K562 (cell line): ENCODE data around the gene E2F7. TPM values are rescaled to one million over a fixed set of nuclear protein-coding genes. Genes with fewer than 3 reads are reported as not detected.

Experiments used
- ATAC-seq: fragments of 200-7000 bp; cut with Tn5 transposase; 3 replicates; pipeline ENCODE4 v1.9.1; 2020; ENCODE audit warnings: moderate library complexity
- BruUV-seq: library from RNA; stranded (reverse); fragments of 400-500 nt; replicated peaks from 2 replicates; lab custom pipeline; 2021; lab: Mats Ljungman, UMichigan
- CTCF ChIA-PET: fragments of 300-600 bp; formaldehyde crosslinking; extraction: SDS; loops from one replicate; lab custom pipeline; 2021; ENCODE audit warnings: low intra/inter-chr PET ratio; lab: Yijun Ruan, JAX
- POLR2A ChIA-PET: fragments of 300-600, 350-650 bp; sonication (Branson Sonifier 250); formaldehyde crosslinking; extraction: SDS; loops from one replicate; lab custom pipeline; 2021; ENCODE audit warnings: antibody characterized with exemption, inconsistent platforms; lab: Yijun Ruan, JAX
- DNase-seq, 4 experiments: peaks; one replicate each; pipeline versions ENCODE4 v3.0.0 to v3.0.0-alpha.2; 2011 to 2018; ENCODE audit warnings: low spot score in 3 of 4, mixed read lengths in 3 of 4; ENCODE audit errors: extremely low read depth in 1 of 4
- FAIRE-seq: peaks from 2 replicates; lab custom pipeline; 2011; peaks lifted over from hg19 to GRCh38; lab: Jason Lieb, UNC
- H2AFZ ChIP-seq: 2 replicates; pipeline ENCODE4 v1.6.0; 2011; ENCODE audit warnings: low read depth, low read length, control low read depth, inconsistent platforms
- H3K27ac ChIP-seq: fragments of 200-600 bp; 3 replicates; pipeline ENCODE4 v1.8.0; 2011; ENCODE audit warnings: low read depth, mild to moderate bottlenecking, control low read depth, inconsistent platforms, low read length, moderate library complexity, mixed read lengths; ENCODE audit errors: extremely low read depth
- H3K27me3 ChIP-seq, 2 experiments: fragments of 300-600 bp in 1 of 2; 2 replicates in 1 of 2; 3 replicates in 1 of 2; pipeline versions ENCODE4 v1.6.0 to v1.8.0; 2011; ENCODE audit warnings: inconsistent platforms in 2 of 2, low read length in 2 of 2, mild to moderate bottlenecking in 1 of 2, mixed read lengths in 1 of 2, moderate library complexity in 1 of 2; ENCODE audit not compliant: control insufficient read depth in 2 of 2, insufficient read depth in 2 of 2
- H3K36me3 ChIP-seq: fragments of 300-600 bp; 3 replicates; pipeline ENCODE4 v1.8.0; 2011; ENCODE audit warnings: mild to moderate bottlenecking, low read length, inconsistent platforms; ENCODE audit not compliant: control insufficient read depth, insufficient read depth
- H3K4me1 ChIP-seq, 2 experiments: fragments of 200-600 bp in 1 of 2; replicated peaks in 1 of 2; 2 replicates in 1 of 2; 3 replicates in 1 of 2; pipeline versions ENCODE4 v1.5.1 to v1.8.0; 2011; ENCODE audit warnings: inconsistent platforms in 2 of 2, low read length in 2 of 2, mild to moderate bottlenecking in 1 of 2, mixed read lengths in 1 of 2, moderate library complexity in 1 of 2; ENCODE audit not compliant: control insufficient read depth in 2 of 2, insufficient read depth in 2 of 2
- H3K4me2 ChIP-seq: 2 replicates; pipeline ENCODE4 v1.6.1; 2011; ENCODE audit warnings: low read length, control low read depth, inconsistent platforms, mixed read lengths; ENCODE audit not compliant: insufficient read depth
- H3K4me3 ChIP-seq: fragments of 200-600 bp; sonication (generic), shearing (Covaris generic); 2 replicates; pipeline ENCODE4 v1.5.1; 2016; ENCODE audit warnings: control low read depth, inconsistent platforms
- H3K79me2 ChIP-seq: fragments of 200-600 bp; 3 replicates; pipeline ENCODE4 v1.8.0; 2011; ENCODE audit warnings: low read length, inconsistent platforms; ENCODE audit not compliant: control insufficient read depth, insufficient read depth
- H3K9ac ChIP-seq, 2 experiments: 2 replicates each; pipeline versions ENCODE4 v1.6.0 to v1.6.1; 2011; ENCODE audit warnings: low read depth in 2 of 2, low read length in 2 of 2, control low read depth in 1 of 2, inconsistent platforms in 1 of 2, mild to moderate bottlenecking in 1 of 2, mixed read lengths in 1 of 2; ENCODE audit not compliant: insufficient read depth in 1 of 2
- H3K9me1 ChIP-seq: one replicate; pipeline ENCODE4 v1.6.0; 2011; ENCODE audit warnings: inconsistent platforms, mild to moderate bottlenecking, low read length, moderate library complexity; ENCODE audit not compliant: control insufficient read depth, insufficient read depth
- H3K9me3 ChIP-seq: replicated peaks from 2 replicates; pipeline ENCODE4 v1.5.1; 2011; ENCODE audit warnings: low read depth, low read length, inconsistent platforms; ENCODE audit not compliant: control insufficient read depth, insufficient read depth
- H4K20me1 ChIP-seq: replicated peaks from 2 replicates; pipeline ENCODE4 v1.6.1; 2011; ENCODE audit warnings: low read length, inconsistent platforms, mixed read lengths; ENCODE audit not compliant: control insufficient read depth, insufficient read depth
- GTF2F1 ChIP-seq: IDR thresholded peaks from 2 replicates; pipeline ENCODE4 v1.6.1; 2011; ENCODE audit warnings: low read depth, low read length, improper control_type of control experiment
- KAT8 ChIP-seq: fragments of 450-650 bp; IDR thresholded peaks from 2 replicates; pipeline ENCODE4 v1.6.1; 2016; ENCODE audit warnings: low read depth, mild to moderate bottlenecking
- MAX ChIP-seq: sonication (generic); formaldehyde crosslinking; IDR thresholded peaks from 2 replicates; pipeline ENCODE4 v1.9.0; 2022; ENCODE audit warnings: mild to moderate bottlenecking, missing genetic modification reagents
- MLLT1 ChIP-seq, 2 experiments: fragments of 450-650 bp; IDR thresholded peaks; 2 replicates each; pipeline ENCODE4 v1.6.1; 2016
- NR2C1 ChIP-seq, 2 experiments: fragments of 450-650 bp; IDR thresholded peaks; 2 replicates each; pipeline ENCODE4 v1.6.1; 2017; ENCODE audit warnings: mild to moderate bottlenecking in 2 of 2, antibody characterized with exemption in 1 of 2, inconsistent platforms in 1 of 2, missing compliant biosample characterization in 1 of 2, missing genetic modification characterization in 1 of 2
- RREB1 ChIP-seq: fragments of 250-450 bp; sonication (Bioruptor Pico); IDR thresholded peaks from 2 replicates; pipeline ENCODE4 v1.4.0; 2020
- THAP12 ChIP-seq: fragments of 250-450 bp; sonication (Bioruptor Pico); IDR thresholded peaks from 2 replicates; pipeline ENCODE4 v1.9.0; 2021; ENCODE audit warnings: mild to moderate bottlenecking, inconsistent platforms
- ZNF511 ChIP-seq: sonication (generic); formaldehyde crosslinking; IDR thresholded peaks from 2 replicates; pipeline ENCODE4 v1.8.0; 2022; ENCODE audit warnings: mild to moderate bottlenecking, missing genetic modification reagents
- ZNF778 ChIP-seq: fragments of 450-650 bp; formaldehyde crosslinking; IDR thresholded peaks from 2 replicates; pipeline ENCODE4 v1.4.0; 2020; ENCODE audit warnings: mild to moderate bottlenecking, moderate library complexity
- WGBS: fragments of 100-300 bp; shearing (Covaris generic); methylation state at CpG from one replicate; pipeline ENCODE4 v1.1.6; 2016; ENCODE audit warnings: low coverage, mixed read lengths; ENCODE audit not compliant: insufficient coverage; ENCODE audit errors: missing lambda C conversion rate; 5-methylcytosine and 5-hydroxymethylcytosine counted together
- in situ Hi-C: fragments of 300-500 bp; cut with MboI; formaldehyde crosslinking; loops from 4 replicates; pipeline ENCODE4 v1.15.0; 2018; ENCODE audit warnings: inconsistent platforms, mixed read lengths
- intact Hi-C: fragments of 100-400 bp; cut with micrococcal nuclease; formaldehyde crosslinking; loops from 2 replicates; pipeline ENCODE4 v1.14.2; 2022
- polyA plus RNA-seq, 8 experiments: library from polyadenylated mRNA; depleted of rRNA in 4 of 8; stranded (reverse) in 5 of 8; unstranded in 3 of 8; fragments of >200 nt; fragmentation: Nextera tagmentation in 2 of 8; fragmentation: Illumina TruSeq in 1 of 8; extraction: Ambion mirVana in 2 of 8; extraction: Trizol in 1 of 8; gene quantifications; 2 replicates each; pipeline versions ENCODE4 v1.2.1 to v1.2.3, GENCODE V29; 2011 to 2014; ENCODE audit warnings: inconsistent platforms in 1 of 8, missing spikeins in 1 of 8
- total RNA-seq, 7 experiments: library from RNA; depleted of rRNA in 6 of 7; stranded (reverse); fragments of >200 nt in 6 of 7; fragmentation: Illumina TruSeq in 2 of 7; extraction: Trizol in 2 of 7; gene quantifications; 2 replicates each; pipeline versions ENCODE4 v1.2.1 to v1.2.3, GENCODE V29; 2011 to 2021; ENCODE audit warnings: low replicate concordance in 1 of 7

Gene E2F7
- total and polyA plus RNA-seq, 9 of the 15 experiments (the other 6 are each of a cell fraction or from before 2014, with no cell fraction given): 3.4 to 13.6 (median 8.1) TPM

GRCh38 chr12:77047341-77048109, 17.8 kb downstream of the E2F7 start:
- no peak for TF ChIP-seq RREB1 (CRISPR knock-in tag)
- no peak for TF ChIP-seq THAP12 (CRISPR knock-in tag)
- TF ChIP-seq GTF2F1: no peak
- TF ChIP-seq MLLT1 (IDR thresholded peaks at IDR 0.05): no peak
- no peak for TF ChIP-seq ZNF511
- TF ChIP-seq NR2C1 (IDR thresholded peaks at IDR 0.05): no peak
- TF ChIP-seq NR2C1 (tag; IDR thresholded peaks at IDR 0.05): no peak
- TF ChIP-seq MAX (CRISPR knock-in tag): no peak
- no peak for TF ChIP-seq ZNF778 (CRISPR knock-in tag)
- TF ChIP-seq KAT8: no peak
- Histone ChIP-seq H3K27ac (no peak overlapping the region), H2AFZ (no peak overlapping the region), H3K79me2 (no peaks in the 10 kb centered on the region), H3K9ac (no peak overlapping the region), H3K4me3 (no peak overlapping the region), H3K27me3 (no peaks in the 10 kb centered on the region), H3K9me3 (no peaks in the 10 kb centered on the region), H3K36me3 (peaks cover 74% of the 10 kb centered on the region), H3K4me1 (no peaks in the 10 kb centered on the region), H3K4me2 (no peak overlapping the region), H3K9me1 (no peaks in the 10 kb centered on the region), H4K20me1 (no peaks in the 10 kb centered on the region)
- ChIA-PET POLR2A (no interaction called here), CTCF (no interaction called here)
- WGBS: 88% methylated on average over 6 of the region's 6 CpGs
- FAIRE-seq (no peak), ATAC-seq (no peak), DNase-seq (no peak)
- in situ Hi-C loops: no loop called here
- no TSS peak for BruUV-seq
- intact Hi-C loops: loop anchor here (10.0 kb wide), 1 partner anchor 277 kb away; no protein-coding TSS in a partner anchor
